Urothelium cell line (cell line): ENCODE data around the gene TPT1.

ENCODE experiments used
- DNase-seq: peaks from one replicate; pipeline ENCODE4 v3.0.0; 2011; ENCODE audit warnings: low spot score, mixed read lengths
- FAIRE-seq: peaks from 2 replicates; lab custom pipeline; 2011; peaks lifted over from hg19 to GRCh38; lab: Jason Lieb, UNC

Gene TPT1

GRCh38 chr13:45335397-45336024, 5.5 kb downstream of the TPT1 start:
- no peak for FAIRE-seq
- no peak for DNase-seq

GRCh38 chr13:45333977-45334922, 6.7 kb downstream of the TPT1 start:
- no peak for FAIRE-seq
- DNase-seq = no peak

- FAIRE-seq (no peak), DNase-seq (no peak)
These were observed 7.6 kb downstream of the TPT1 start for GRCh38 chr13:45333251-45333976.

- no peak for FAIRE-seq
- no peak for DNase-seq
These were observed 8.2 kb downstream of the TPT1 start for GRCh38 chr13:45332831-45333219.

- FAIRE-seq = no peak
- DNase-seq = peak; percentile 52
These were observed 8.8 kb downstream of the TPT1 start for GRCh38 chr13:45332036-45332830.

- DNase-seq (no peak), FAIRE-seq (no peak)
These were observed 9.3 kb downstream of the TPT1 start for GRCh38 chr13:45331692-45332035.

- no peak for DNase-seq
- no peak for FAIRE-seq
These were observed 9.8 kb downstream of the TPT1 start for GRCh38 chr13:45331123-45331619.

- no peak for FAIRE-seq
- no peak for DNase-seq
These were observed 12.3 kb downstream of the TPT1 start for GRCh38 chr13:45328661-45329111.

- no peak for DNase-seq
These were observed 13.6 kb downstream of the TPT1 start for GRCh38 chr13:45327253-45327955.

GRCh38 chr13:45325806-45326205, 15.2 kb downstream of the TPT1 start:
- DNase-seq (peak; percentile 47), FAIRE-seq (no peak)

More at GRCh38 chr13:45327253-45327955, 13.6 kb downstream of the TPT1 start:
- FAIRE-seq = no peak

GRCh38 chr13:45320876-45321629, 19.9 kb downstream of the TPT1 start:
- FAIRE-seq (no peak), DNase-seq (no peak)

- no peak for FAIRE-seq
These were observed 24.0 kb downstream of the TPT1 start for GRCh38 chr13:45316996-45317395.

GRCh38 chr13:45316338-45316737, 24.6 kb downstream of the TPT1 start:
- DNase-seq (no peak), FAIRE-seq (no peak)

More at GRCh38 chr13:45316996-45317395, 24.0 kb downstream of the TPT1 start:
- DNase-seq = no peak

- FAIRE-seq (no peak), DNase-seq (no peak)
These were observed 25.3 kb downstream of the TPT1 start for GRCh38 chr13:45315520-45316167.

- DNase-seq = no peak
- no peak for FAIRE-seq
These were observed 26.2 kb downstream of the TPT1 start for GRCh38 chr13:45314822-45315221.

GRCh38 chr13:45310341-45311131, 30.4 kb downstream of the TPT1 start:
- DNase-seq = no peak
- no peak for FAIRE-seq

GRCh38 chr13:45306966-45307365, 34.0 kb downstream of the TPT1 start:
- no peak for FAIRE-seq
- DNase-seq = no peak

- no peak for DNase-seq
- no peak for FAIRE-seq
These were observed 35.9 kb downstream of the TPT1 start for GRCh38 chr13:45305079-45305478.
